ENCODE measurements around the gene CYB5B.

CYB5B gene

DNA sequence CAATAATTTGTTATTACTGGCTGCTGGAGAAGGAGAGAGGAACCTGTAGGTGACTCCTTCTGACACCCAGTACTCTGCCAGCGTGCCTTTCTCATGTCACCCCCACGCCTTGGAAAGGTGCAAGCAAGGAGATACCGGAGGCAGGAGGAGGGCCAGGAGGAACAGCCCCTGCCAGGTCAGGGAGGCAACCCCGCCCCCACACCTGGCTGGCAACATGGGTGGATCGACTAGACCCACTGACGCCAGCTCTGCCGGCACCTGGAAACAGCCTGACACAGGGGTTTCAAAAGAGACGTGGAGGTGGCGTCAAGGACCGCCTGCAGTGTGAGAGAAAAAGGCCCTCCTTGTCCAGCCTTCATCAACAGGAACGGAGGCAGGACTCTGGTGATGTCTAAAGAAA is 62.3 kb downstream of the CYB5B start:
- no peak overlapping the region for H3K4me3 ChIP-seq (ENCODE audit: low read depth, low read length)
- TF ChIP-seq CTCF (IDR thresholded peaks at IDR 0.05; ENCODE audit: low read depth, low read length) = no peak

DNA sequence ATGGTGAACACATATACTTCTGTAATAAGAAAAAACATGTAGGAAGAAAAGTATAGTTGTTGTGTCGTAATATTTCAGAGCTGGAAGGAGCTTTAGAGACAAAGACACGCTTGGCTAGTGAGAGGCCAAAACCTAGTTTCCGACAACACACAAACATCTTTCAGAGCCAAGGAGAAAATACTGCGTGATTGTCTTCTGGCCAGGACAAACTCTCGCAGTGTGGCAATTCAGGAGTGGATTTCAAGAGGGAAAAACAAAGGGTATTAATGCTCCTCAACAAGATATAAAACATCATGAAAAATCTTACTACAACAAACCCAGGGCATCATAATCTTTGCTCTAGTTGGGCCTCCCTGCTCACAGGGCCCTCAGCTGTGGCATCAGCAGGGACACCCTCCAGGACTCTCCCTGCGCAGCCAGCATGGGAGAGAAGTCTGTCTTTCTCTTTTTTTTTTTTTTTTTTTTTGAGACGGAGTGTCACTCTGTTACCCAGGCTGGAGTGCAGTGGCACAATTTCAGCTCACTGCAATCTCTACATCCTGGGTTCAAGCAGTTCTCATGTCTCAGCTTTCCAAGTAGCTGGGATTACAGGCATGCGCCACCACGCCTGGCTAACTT is 66.4 kb downstream of the CYB5B start:
- H3K4me3 ChIP-seq (ENCODE audit: low read depth, low read length) = no peak overlapping the region
- no peak for TF ChIP-seq CTCF (IDR thresholded peaks at IDR 0.05; ENCODE audit: low read depth, low read length)

DNA sequence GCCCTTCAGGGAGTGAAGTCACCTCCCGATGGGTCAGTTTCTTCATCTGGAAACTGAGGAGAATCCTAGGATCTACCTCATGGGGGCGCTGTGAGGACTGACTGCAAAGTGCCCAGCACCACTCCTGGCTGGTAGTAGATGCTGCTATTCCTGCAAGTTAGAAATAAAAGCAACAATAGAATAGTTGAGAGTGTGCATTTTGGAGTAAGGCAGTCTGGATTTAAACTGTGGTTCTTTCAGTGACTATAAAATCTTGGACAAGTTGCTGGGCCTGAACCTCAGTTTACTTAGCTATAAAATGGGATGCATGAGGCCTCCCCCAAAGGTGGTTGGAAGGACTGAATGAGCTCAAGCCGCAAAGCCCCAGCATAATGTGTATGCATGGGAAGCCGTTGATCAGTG is 70.6 kb downstream of the CYB5B start:
- TF ChIP-seq CTCF (IDR thresholded peaks at IDR 0.05; ENCODE audit: low read depth, low read length) = no peak
- H3K4me3 ChIP-seq (ENCODE audit: low read depth, low read length) = no peak overlapping the region

DNA sequence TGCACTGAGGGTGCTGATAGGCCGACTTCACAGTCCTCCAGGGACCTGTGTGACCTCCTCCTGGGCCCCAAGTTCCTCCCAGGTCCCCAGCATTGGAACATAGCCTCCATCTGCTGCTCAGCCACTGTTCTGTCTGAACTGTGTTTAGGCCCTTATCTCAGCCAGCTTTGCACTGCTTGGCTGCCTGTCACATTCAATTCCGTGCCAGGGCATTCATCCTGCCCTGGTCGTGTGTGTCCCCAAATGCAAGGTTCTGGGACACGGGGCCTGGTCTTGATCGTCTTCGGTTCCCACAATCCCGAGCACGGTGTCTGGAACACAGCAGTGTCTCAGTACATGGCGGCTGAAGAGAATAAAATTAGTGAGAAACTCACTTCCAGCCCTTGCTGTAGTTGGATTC is 71.4 kb downstream of the CYB5B start:
- no peak for TF ChIP-seq CTCF (IDR thresholded peaks at IDR 0.05; ENCODE audit: low read depth, low read length)
- H3K4me3 ChIP-seq (ENCODE audit: low read depth, low read length) = no peak overlapping the region

GRCh38 chr16:69496376-69496775 is 72.0 kb downstream of the CYB5B start:
- H3K4me3 ChIP-seq (ENCODE audit: low read depth, low read length) = no peak overlapping the region
- TF ChIP-seq CTCF (IDR thresholded peaks at IDR 0.05; ENCODE audit: low read depth, low read length) = no peak

GRCh38 chr16:69496896-69497295 is 72.5 kb downstream of the CYB5B start:
- H3K4me3 ChIP-seq (ENCODE audit: low read depth, low read length) = no peak overlapping the region
- TF ChIP-seq CTCF (IDR thresholded peaks at IDR 0.05; ENCODE audit: low read depth, low read length) = no peak

- H3K4me3 ChIP-seq (ENCODE audit: low read depth, low read length) = no peak overlapping the region
- no peak for TF ChIP-seq CTCF (IDR thresholded peaks at IDR 0.05; ENCODE audit: low read depth, low read length)
Observed at GRCh38 chr16:69497876-69498596, 73.6 kb downstream of the CYB5B start.

Data from WI38 (cell line).